ENCODE measurements around the gene CDKAL1.

DNA sequence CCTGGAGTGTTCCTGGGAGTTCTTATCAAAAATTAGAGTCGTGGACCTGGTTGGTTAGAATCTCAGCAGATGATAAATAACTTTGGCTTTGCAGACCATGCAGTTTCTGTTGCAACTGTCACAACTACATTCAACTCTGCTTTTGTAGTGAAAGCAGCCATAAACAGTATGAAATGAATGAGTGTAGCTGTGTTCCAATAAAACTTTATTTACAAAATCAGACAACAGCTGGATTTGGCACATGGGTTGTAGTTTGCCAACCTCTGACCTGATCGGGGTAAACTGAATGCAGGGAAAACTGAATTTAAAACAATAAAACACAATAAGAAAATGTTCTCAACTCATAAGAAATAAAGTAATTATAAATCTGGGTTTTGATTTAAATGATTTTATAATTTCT is 513.8 kb downstream of the CDKAL1 start:
- TF ChIP-seq, protein P1, sequence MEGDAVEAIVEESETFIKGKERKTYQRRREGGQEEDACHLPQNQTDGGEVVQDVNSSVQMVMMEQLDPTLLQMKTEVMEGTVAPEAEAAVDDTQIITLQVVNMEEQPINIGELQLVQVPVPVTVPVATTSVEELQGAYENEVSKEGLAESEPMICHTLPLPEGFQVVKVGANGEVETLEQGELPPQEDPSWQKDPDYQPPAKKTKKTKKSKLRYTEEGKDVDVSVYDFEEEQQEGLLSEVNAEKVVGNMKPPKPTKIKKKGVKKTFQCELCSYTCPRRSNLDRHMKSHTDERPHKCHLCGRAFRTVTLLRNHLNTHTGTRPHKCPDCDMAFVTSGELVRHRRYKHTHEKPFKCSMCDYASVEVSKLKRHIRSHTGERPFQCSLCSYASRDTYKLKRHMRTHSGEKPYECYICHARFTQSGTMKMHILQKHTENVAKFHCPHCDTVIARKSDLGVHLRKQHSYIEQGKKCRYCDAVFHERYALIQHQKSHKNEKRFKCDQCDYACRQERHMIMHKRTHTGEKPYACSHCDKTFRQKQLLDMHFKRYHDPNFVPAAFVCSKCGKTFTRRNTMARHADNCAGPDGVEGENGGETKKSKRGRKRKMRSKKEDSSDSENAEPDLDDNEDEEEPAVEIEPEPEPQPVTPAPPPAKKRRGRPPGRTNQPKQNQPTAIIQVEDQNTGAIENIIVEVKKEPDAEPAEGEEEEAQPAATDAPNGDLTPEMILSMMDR (IDR thresholded peaks at IDR 0.05; ENCODE audit: extremely low read depth in 1 of 2, insufficient read depth in 1 of 2, low read depth in 1 of 2, low read length in 2 of 2) = no peak
- TF ChIP-seq EZH2 (IDR thresholded peaks at IDR 0.05; ENCODE audit: borderline replicate concordance, low read depth, low read length, severe bottlenecking) (no peak), POLR2A (IDR thresholded peaks at IDR 0.05; ENCODE audit: low read depth, low read length) (no peak), MYC (IDR thresholded peaks at IDR 0.05; ENCODE audit: low read depth, low read length) (no peak), POLR2AphosphoS5 (IDR thresholded peaks at IDR 0.05; ENCODE audit: insufficient read depth, low read depth, low read length) (no peak), JUN (IDR thresholded peaks at IDR 0.05; ENCODE audit: borderline replicate concordance, insufficient read depth, insufficient read length, low read depth) (no peak)
- TF ChIP-seq, protein P2, sequence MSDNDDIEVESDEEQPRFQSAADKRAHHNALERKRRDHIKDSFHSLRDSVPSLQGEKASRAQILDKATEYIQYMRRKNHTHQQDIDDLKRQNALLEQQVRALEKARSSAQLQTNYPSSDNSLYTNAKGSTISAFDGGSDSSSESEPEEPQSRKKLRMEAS (IDR thresholded peaks at IDR 0.05; ENCODE audit: insufficient read depth, insufficient read length) = no peak
